CD14-positive monocyte (primary cell): ENCODE results near the gene DPP7. TPM values are rescaled to one million over a fixed set of nuclear protein-coding genes. Genes with fewer than 3 reads are reported as not detected.

Experiments
- DNase-seq, 3 donors: peaks; one replicate each; pipeline ENCODE4 v3.0.0-alpha.2; 2011 to 2022
- H2AFZ ChIP-seq: 2 replicates; pipeline ENCODE4 v1.6.0; 2012; ENCODE audit warnings: mild to moderate bottlenecking, low read depth, low read length, inconsistent platforms; ENCODE audit not compliant: insufficient read depth, poor library complexity, severe bottlenecking
- H3K27ac ChIP-seq, 2 donors: 1 replicate in 1 of 2; 2 replicates in 1 of 2; pipeline ENCODE4 v1.5.1; 2012 to 2013; ENCODE audit warnings: low read length in 2 of 2, control low read depth in 1 of 2, inconsistent platforms in 1 of 2, low read depth in 1 of 2, mild to moderate bottlenecking in 1 of 2
- H3K27me3 ChIP-seq, 2 donors: one replicate each; pipeline versions ENCODE4 v1.6.0 to v1.6.1; 2011 to 2013; ENCODE audit warnings: low read length in 2 of 2; ENCODE audit not compliant: control insufficient read depth in 2 of 2, insufficient read depth in 2 of 2
- H3K36me3 ChIP-seq, 2 donors: replicated peaks in 1 of 2; 1 replicate in 1 of 2; 2 replicates in 1 of 2; pipeline versions ENCODE4 v1.5.1 to v1.6.1; 2012 to 2013; ENCODE audit warnings: low read length in 2 of 2, control low read depth in 1 of 2, inconsistent platforms in 1 of 2, mild to moderate bottlenecking in 1 of 2; ENCODE audit not compliant: insufficient read depth in 2 of 2, control insufficient read depth in 1 of 2
- H3K4me1 ChIP-seq, 2 donors: 1 replicate in 1 of 2; 2 replicates in 1 of 2; pipeline versions ENCODE4 v1.5.1 to v1.6.1; 2012 to 2013; ENCODE audit warnings: low read length in 2 of 2, control low read depth in 1 of 2, inconsistent platforms in 1 of 2, mild to moderate bottlenecking in 1 of 2, moderate library complexity in 1 of 2; ENCODE audit not compliant: insufficient read depth in 2 of 2, control insufficient read depth in 1 of 2
- H3K4me2 ChIP-seq: replicated peaks from 2 replicates; pipeline ENCODE3; 2012; ENCODE audit warnings: low read length, moderate library complexity, mild to moderate bottlenecking; ENCODE audit not compliant: poor library complexity, severe bottlenecking; ENCODE audit errors: extremely low read depth
- H3K4me3 ChIP-seq, 3 experiments: fragments of 200-600 bp in 1 of 3; sonication (generic) in 1 of 3; replicated peaks in 1 of 3; 1 replicate in 2 of 3; 2 replicates in 1 of 3; pipeline ENCODE4 v1.5.1; 2011 to 2013; ENCODE audit warnings: low read length in 3 of 3, mild to moderate bottlenecking in 3 of 3, control low read depth in 2 of 3, low read depth in 2 of 3, inconsistent platforms in 1 of 3, moderate library complexity in 1 of 3
- H3K79me2 ChIP-seq: 2 replicates; pipeline ENCODE4 v1.6.0; 2012; ENCODE audit warnings: mild to moderate bottlenecking, control low read depth, inconsistent platforms, low read length, moderate library complexity; ENCODE audit not compliant: insufficient read depth
- H3K9ac ChIP-seq: 2 replicates; pipeline ENCODE4 v1.6.0; 2017; ENCODE audit warnings: low read length, mild to moderate bottlenecking; ENCODE audit not compliant: insufficient read depth, poor library complexity, severe bottlenecking
- H3K9me3 ChIP-seq, 2 donors: replicated peaks in 1 of 2; 1 replicate in 1 of 2; 2 replicates in 1 of 2; pipeline versions ENCODE4 v1.5.1 to v1.6.1; 2012 to 2013; ENCODE audit warnings: low read length in 2 of 2, control low read depth in 1 of 2; ENCODE audit not compliant: control insufficient read depth in 1 of 2, insufficient read depth in 1 of 2
- H4K20me1 ChIP-seq: 2 replicates; pipeline ENCODE4 v1.6.0; 2012; ENCODE audit warnings: mild to moderate bottlenecking, low read length, control low read depth, moderate library complexity; ENCODE audit not compliant: insufficient read depth
- H3K27ac Mint-ChIP-seq, 7 donors: one replicate each; pipeline ENCODE4 v1.8.0; 2020; ENCODE audit warnings: mild to moderate bottlenecking in 7 of 7, mixed read lengths in 7 of 7, moderate library complexity in 6 of 7, inconsistent platforms in 2 of 7
- H3K27me3 Mint-ChIP-seq, 3 donors: one replicate each; pipeline ENCODE4 v1.8.0; 2021 to 2022; ENCODE audit warnings: low read depth in 3 of 3, mild to moderate bottlenecking in 3 of 3, mixed read lengths in 3 of 3, moderate library complexity in 3 of 3, inconsistent platforms in 1 of 3
- H3K36me3 Mint-ChIP-seq, 2 donors: one replicate each; pipeline ENCODE4 v1.8.0; 2020; ENCODE audit warnings: mixed read lengths in 2 of 2, inconsistent platforms in 1 of 2, mild to moderate bottlenecking in 1 of 2
- H3K4me1 Mint-ChIP-seq: one replicate; pipeline ENCODE4 v1.8.0; 2020; ENCODE audit warnings: mild to moderate bottlenecking, mixed read lengths
- H3K4me3 Mint-ChIP-seq, 2 donors: one replicate each; pipeline ENCODE4 v1.8.0; 2020; ENCODE audit warnings: mild to moderate bottlenecking in 2 of 2, mixed read lengths in 2 of 2, moderate library complexity in 1 of 2
- H3K9me3 Mint-ChIP-seq, 7 donors: one replicate each; pipeline ENCODE4 v1.8.0; 2020 to 2022; ENCODE audit warnings: mixed read lengths in 7 of 7, mild to moderate bottlenecking in 6 of 7, moderate library complexity in 6 of 7, inconsistent platforms in 2 of 7
- WGBS: methylation state at CpG from one replicate; pipeline ENCODE4 v1.1.5; 2013; ENCODE audit warnings: missing lambda C conversion rate; ENCODE audit not compliant: insufficient coverage; 5-methylcytosine and 5-hydroxymethylcytosine counted together
- intact Hi-C, 2 donors: fragments of 100-400 bp; cut with micrococcal nuclease; formaldehyde crosslinking; loops; one replicate each; pipeline versions ENCODE4 v1.15.0 to v1.15.1; 2023
- polyA plus RNA-seq, 3 donors: library from polyadenylated mRNA; depleted of rRNA in 1 of 3; unstranded in 2 of 3; stranded (reverse) in 1 of 3; fragments of 300-500 nt in 2 of 3; fragments of >200 nt in 1 of 3; fragmentation: Illumina TruSeq in 2 of 3; gene quantifications; 1 replicate in 2 of 3; 2 replicates in 1 of 3; pipeline ENCODE4 v1.2.3, GENCODE V29; 2012 to 2021
- small RNA-seq: library from RNA; depleted of rRNA; stranded (forward); fragments of <200 nt; gene quantifications from one replicate; pipeline ENCODE3, GENCODE V24; 2012; ENCODE audit warnings: low read depth; ENCODE audit not compliant: insufficient read length
- TF ChIP-seq, protein P1 (sequence below): fragments of 200-600 bp; IDR thresholded peaks from one replicate; pipeline ENCODE4 v1.8.0; 2022; ENCODE audit warnings: antibody characterized with exemption, mild to moderate bottlenecking

The DPP7 gene
- polyA plus RNA-seq, 3 donors = 68.3 to 287 (median 150) TPM

DNA sequence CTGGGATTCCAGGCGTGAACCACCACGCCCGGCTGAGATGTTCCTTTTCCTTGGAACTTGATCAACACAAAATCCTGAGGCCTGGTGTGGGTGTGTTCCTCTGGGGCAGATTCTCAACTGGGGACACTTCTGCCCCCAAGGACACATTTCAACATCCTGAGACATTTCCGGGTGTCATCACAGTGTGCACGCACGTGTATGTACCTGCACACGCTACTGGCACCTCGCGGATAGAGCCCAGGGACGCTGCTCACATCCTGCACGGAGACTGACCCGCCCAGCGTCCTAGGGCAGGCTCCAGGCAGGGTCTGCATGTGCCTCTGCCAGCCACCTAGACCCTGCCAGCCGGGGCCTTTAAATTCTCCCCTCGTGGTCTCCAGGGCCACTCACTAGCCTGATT is 52.1 kb downstream of the DPP7 start:
- H3K4me2 ChIP-seq = no peak overlapping the region
- Mint-ChIP-seq H3K27me3 (peaks cover 17 to 22% (median 21%) of the 10 kb centered on the region in 3 donors), H3K4me1 (peaks cover 12% of the 10 kb centered on the region), H3K9me3 (no peaks in the 10 kb centered on the region), H3K27ac (no peak overlapping the region), H3K4me3 (no peak overlapping the region), H3K36me3 (peaks cover 6 to 18% of the 10 kb centered on the region in 2 donors)
- WGBS = 91% methylated on average over 15 of the region's 15 CpGs
- DNase-seq = no peak
- H2AFZ ChIP-seq = no peak overlapping the region
- no peaks in the 10 kb centered on the region for H4K20me1 ChIP-seq
- H3K9me3 ChIP-seq = no peaks in the 10 kb centered on the region
- H3K4me1 ChIP-seq = peaks cover 0 to under 1% of the 10 kb centered on the region in 2 donors
- H3K4me3 ChIP-seq = no peak overlapping the region
- TF ChIP-seq, protein P1, sequence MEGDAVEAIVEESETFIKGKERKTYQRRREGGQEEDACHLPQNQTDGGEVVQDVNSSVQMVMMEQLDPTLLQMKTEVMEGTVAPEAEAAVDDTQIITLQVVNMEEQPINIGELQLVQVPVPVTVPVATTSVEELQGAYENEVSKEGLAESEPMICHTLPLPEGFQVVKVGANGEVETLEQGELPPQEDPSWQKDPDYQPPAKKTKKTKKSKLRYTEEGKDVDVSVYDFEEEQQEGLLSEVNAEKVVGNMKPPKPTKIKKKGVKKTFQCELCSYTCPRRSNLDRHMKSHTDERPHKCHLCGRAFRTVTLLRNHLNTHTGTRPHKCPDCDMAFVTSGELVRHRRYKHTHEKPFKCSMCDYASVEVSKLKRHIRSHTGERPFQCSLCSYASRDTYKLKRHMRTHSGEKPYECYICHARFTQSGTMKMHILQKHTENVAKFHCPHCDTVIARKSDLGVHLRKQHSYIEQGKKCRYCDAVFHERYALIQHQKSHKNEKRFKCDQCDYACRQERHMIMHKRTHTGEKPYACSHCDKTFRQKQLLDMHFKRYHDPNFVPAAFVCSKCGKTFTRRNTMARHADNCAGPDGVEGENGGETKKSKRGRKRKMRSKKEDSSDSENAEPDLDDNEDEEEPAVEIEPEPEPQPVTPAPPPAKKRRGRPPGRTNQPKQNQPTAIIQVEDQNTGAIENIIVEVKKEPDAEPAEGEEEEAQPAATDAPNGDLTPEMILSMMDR = no peak
- H3K27ac ChIP-seq = no peak overlapping the region
- H3K27me3 ChIP-seq = no peaks in the 10 kb centered on the region
- H3K36me3 ChIP-seq = peaks cover 0 to 5% of the 10 kb centered on the region in 2 donors
- no peak overlapping the region for H3K9ac ChIP-seq
- H3K79me2 ChIP-seq = no peaks in the 10 kb centered on the region
- intact Hi-C loops = loop anchor here in 1 of 2 donors (10.0 kb wide), 1 partner anchor 278 kb away; no protein-coding TSS in a partner anchor

Small RNAs within 50 kb of the gene (small RNA-seq; reads per million reads assigned to genes)
- gene RF00153 = not detected

Other genes starting within 250 kb of the DPP7 start
- gene EDF1, start 248.4 kb downstream of the DPP7 start, polyA plus RNA-seq = 100 to 1,000 TPM; 245 to 407 (median 264) TPM
- 1 to 10 TPM; 1.6 to 6.1 (median 2.0) TPM for gene TRAF2, start 228.2 kb downstream of the DPP7 start, polyA plus RNA-seq
- gene FBXW5, start 170.0 kb downstream of the DPP7 start, polyA plus RNA-seq = 100 to 1,000 TPM in 1 of 3 donors, 10 to 100 TPM in 2; 85.3 to 117 (median 92.7) TPM
- gene C8G, start 169.5 kb downstream of the DPP7 start, polyA plus RNA-seq = under 1 TPM in 2 of 3 donors, not detected in 1; 0.55 to 0.72 TPM
- gene LCN12, start 162.5 kb downstream of the DPP7 start, polyA plus RNA-seq = under 1 TPM in 1 of 3 donors, not detected in 2; 0.29 TPM
- 1 to 10 TPM in 1 of 3 donors, under 1 TPM in 1, not detected in 1; 0.34 to 1.5 TPM for gene PTGDS, start 137.2 kb downstream of the DPP7 start, polyA plus RNA-seq
- gene LCNL1, start 131.7 kb downstream of the DPP7 start, polyA plus RNA-seq = under 1 TPM in 1 of 3 donors, not detected in 2; 0.04 TPM
- gene PAXX, start 122.3 kb downstream of the DPP7 start, polyA plus RNA-seq = 10 to 100 TPM; 35.3 to 92.9 (median 40.7) TPM
- under 1 TPM in 2 of 3 donors, not detected in 1; 0.29 to 0.51 TPM for gene CLIC3, start 118.2 kb downstream of the DPP7 start, polyA plus RNA-seq
- gene ABCA2, start 86.5 kb downstream of the DPP7 start, polyA plus RNA-seq = 10 to 100 TPM in 1 of 3 donors, under 1 TPM in 2; 0.18 to 30.7 (median 0.40) TPM
- 10 to 100 TPM in 2 of 3 donors, 1 to 10 TPM in 1; 6.1 to 13.4 (median 10.5) TPM for gene FUT7, start 82.6 kb downstream of the DPP7 start, polyA plus RNA-seq
- 1 to 10 TPM in 1 of 3 donors, under 1 TPM in 1, not detected in 1; 0.51 to 2.7 TPM for gene NPDC1, start 68.6 kb downstream of the DPP7 start, polyA plus RNA-seq
- not detected for gene ENTPD2, start 60.7 kb downstream of the DPP7 start, polyA plus RNA-seq
- gene SAPCD2, start 44.2 kb downstream of the DPP7 start, polyA plus RNA-seq = 1 to 10 TPM in 2 of 3 donors, under 1 TPM in 1; 0.03 to 3.1 (median 1.7) TPM
- gene UAP1L1, start 37.2 kb downstream of the DPP7 start, polyA plus RNA-seq = 10 to 100 TPM in 2 of 3 donors, 1 to 10 TPM in 1; 5.7 to 16.7 (median 14.8) TPM
- 10 to 100 TPM; 29.3 to 38.2 (median 33.3) TPM for gene MAN1B1, start 27.7 kb downstream of the DPP7 start, polyA plus RNA-seq
- gene GRIN1, start 24.4 kb upstream of the DPP7 start, polyA plus RNA-seq = not detected
- gene LRRC26, start 55.3 kb upstream of the DPP7 start, polyA plus RNA-seq = not detected
- not detected for gene TMEM210, start 57.3 kb upstream of the DPP7 start, polyA plus RNA-seq
- gene ANAPC2, start 73.8 kb upstream of the DPP7 start, polyA plus RNA-seq = 10 to 100 TPM in 1 of 3 donors, 1 to 10 TPM in 2; 1.9 to 76.8 (median 2.0) TPM
- gene SSNA1, start 73.9 kb upstream of the DPP7 start, polyA plus RNA-seq = 100 to 1,000 TPM in 1 of 3 donors, 10 to 100 TPM in 2; 87.0 to 118 (median 98.3) TPM
- gene TPRN, start 86.0 kb upstream of the DPP7 start, polyA plus RNA-seq = 1 to 10 TPM in 1 of 3 donors, under 1 TPM in 2; 0.30 to 4.6 (median 0.46) TPM
- gene TMEM203, start 90.9 kb upstream of the DPP7 start, polyA plus RNA-seq = 10 to 100 TPM; 13.1 to 88.1 (median 76.1) TPM
- gene NDOR1, start 91.0 kb upstream of the DPP7 start, polyA plus RNA-seq = 10 to 100 TPM in 1 of 3 donors, 1 to 10 TPM in 2; 4.4 to 26.9 (median 5.2) TPM
- gene RNF208, start 107.5 kb upstream of the DPP7 start, polyA plus RNA-seq = 1 to 10 TPM in 1 of 3 donors, not detected in 2; 1.5 TPM
- under 1 TPM in 1 of 3 donors, not detected in 2; 0.17 TPM for gene CYSRT1, start 110.4 kb upstream of the DPP7 start, polyA plus RNA-seq
- not detected for gene RNF224, start 112.8 kb upstream of the DPP7 start, polyA plus RNA-seq
- not detected for gene SLC34A3, start 116.2 kb upstream of the DPP7 start, polyA plus RNA-seq
- gene TUBB4B, start 126.6 kb upstream of the DPP7 start, polyA plus RNA-seq = 100 to 1,000 TPM in 1 of 3 donors, 10 to 100 TPM in 2; 58.1 to 284 (median 70.8) TPM
- gene STPG3, start 136.6 kb upstream of the DPP7 start, polyA plus RNA-seq = not detected
- gene NELFB, start 140.6 kb upstream of the DPP7 start, polyA plus RNA-seq = 10 to 100 TPM; 17.3 to 44.2 (median 18.8) TPM
- 10 to 100 TPM; 13.7 to 17.6 (median 15.4) TPM for gene TOR4A, start 163.0 kb upstream of the DPP7 start, polyA plus RNA-seq
- gene NRARP, start 187.5 kb upstream of the DPP7 start, polyA plus RNA-seq = 10 to 100 TPM in 1 of 3 donors, not detected in 2; 15.4 TPM